Umbilical cord (tissue), 2 donors: Measurements from ENCODE around the gene RTCB. TPM values are rescaled to one million over a fixed set of nuclear protein-coding genes. Genes with fewer than 3 reads are reported as not detected.
A peak's percentile ranks its signal among the peaks of the same experiment; 100 is the strongest.
"Not testable (repeated sequence)": the region's sequence is repeated elsewhere in the genome, so short reads cannot be mapped to it uniquely, and the experiment has no call there.

Experiments
- DNase-seq: peaks from one replicate; pipeline ENCODE4 v3.0.0-alpha.2; 2015; ENCODE audit warnings: low spot score
- total RNA-seq: library from RNA; depleted of rRNA; stranded (reverse); fragments of >200 nt; gene quantifications from one replicate; pipeline ENCODE4 v1.2.3, GENCODE V29; 2014; ENCODE audit warnings: low replicate concordance; ENCODE audit not compliant: insufficient read depth

Gene RTCB
- total RNA-seq, 1 donor from 2014 or later = 63.6 TPM

DNA sequence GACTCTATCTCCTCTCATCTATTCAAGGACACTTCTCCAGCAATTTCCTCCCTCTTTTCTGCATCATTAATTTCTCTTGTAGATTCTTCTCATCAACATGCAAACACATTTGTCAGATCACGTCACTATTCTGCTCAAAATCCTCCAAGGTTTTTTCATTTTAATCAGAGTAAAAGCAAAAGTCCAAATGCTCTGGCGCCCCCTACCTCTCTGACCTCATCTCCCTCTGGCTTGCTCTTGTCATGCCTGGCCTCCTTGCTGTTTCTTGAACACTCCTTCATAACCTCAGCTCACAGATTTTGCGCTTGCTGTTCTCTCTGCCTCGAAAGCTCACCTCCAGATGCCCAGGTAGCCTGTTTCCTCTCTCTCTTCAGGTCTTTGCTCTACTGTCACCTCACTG is 22.4 kb downstream of the RTCB start:
- DNase-seq = no peak

GRCh38 chr22:32385681-32386080 is 26.4 kb downstream of the RTCB start:
- no peak for DNase-seq

DNA sequence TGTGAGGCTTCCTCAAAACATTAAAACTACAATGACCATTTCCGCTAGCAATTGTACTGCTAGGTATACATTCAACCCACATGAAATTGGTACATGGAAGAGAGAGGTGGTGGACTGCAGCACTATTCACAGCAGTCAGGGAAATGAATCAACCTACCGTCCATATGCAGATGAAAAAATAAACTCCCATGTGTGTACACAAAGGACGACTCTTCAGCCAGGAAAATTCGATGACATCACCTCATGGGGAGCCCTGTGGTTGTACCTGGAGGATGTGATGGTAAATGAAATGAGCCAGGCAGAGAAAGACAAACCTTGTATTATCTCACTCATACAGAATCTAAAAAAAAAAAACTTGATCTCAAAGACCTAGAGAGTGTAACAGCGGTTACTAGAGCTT is 31.1 kb downstream of the RTCB start:
- no peak for DNase-seq

- DNase-seq = peak; percentile 8
These were observed 33.3 kb downstream of the RTCB start for GRCh38 chr22:32378707-32379272.

GRCh38 chr22:32376681-32377080 is 35.4 kb downstream of the RTCB start:
- no peak for DNase-seq

GRCh38 chr22:32375678-32376450 is 36.2 kb downstream of the RTCB start:
- DNase-seq = no peak

GRCh38 chr22:32364210-32364609 is 47.8 kb downstream of the RTCB start:
- no peak for DNase-seq

DNA sequence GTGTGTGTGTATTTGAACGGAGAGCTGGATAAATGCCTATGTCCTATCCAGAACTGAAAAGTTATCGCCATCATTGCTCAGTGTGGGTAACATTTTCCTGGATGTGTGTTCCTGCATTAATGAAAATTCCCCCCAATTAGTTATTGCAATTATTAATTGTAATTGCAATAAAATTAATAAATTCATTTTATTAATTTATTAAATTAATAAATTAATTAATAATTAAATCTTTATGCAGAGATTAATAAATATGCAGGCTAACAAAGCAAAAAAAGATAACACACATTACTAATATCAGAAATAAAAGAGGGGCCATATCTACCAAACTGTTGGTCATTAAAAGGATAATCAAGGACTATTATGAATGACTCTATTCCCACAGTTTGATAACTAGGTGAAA is 50.8 kb downstream of the RTCB start:
- no peak for DNase-seq

DNA sequence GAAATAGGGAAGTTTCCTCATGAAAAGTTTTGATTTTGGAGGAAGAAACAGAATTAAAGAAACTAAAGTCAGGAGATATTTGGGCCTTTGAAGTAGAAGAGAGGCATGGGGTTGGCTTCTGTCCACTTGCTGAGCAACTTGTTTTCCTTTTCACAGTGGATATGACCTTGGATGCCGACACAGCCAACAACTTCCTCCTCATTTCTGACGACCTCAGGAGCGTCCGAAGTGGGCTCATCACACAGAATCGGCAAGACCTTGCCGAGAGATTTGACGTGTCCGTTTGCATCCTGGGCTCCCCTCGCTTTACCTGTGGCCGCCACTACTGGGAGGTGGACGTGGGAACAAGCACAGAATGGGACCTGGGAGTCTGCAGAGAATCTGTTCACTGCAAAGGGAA is 52.0 kb downstream of the RTCB start:
- DNase-seq = not testable (repeated sequence)

GRCh38 chr22:32357567-32357966 is 54.5 kb downstream of the RTCB start, which contains the start of gene RFPL3:
TSS of gene RFPL3 (plus strand) at chr22:32357867. CDS start at chr22:32358072, 205 bp downstream.
- DNase-seq = not testable (repeated sequence)

- DNase-seq = no peak
These were observed 56.3 kb downstream of the RTCB start for GRCh38 chr22:32355760-32356159.

DNA sequence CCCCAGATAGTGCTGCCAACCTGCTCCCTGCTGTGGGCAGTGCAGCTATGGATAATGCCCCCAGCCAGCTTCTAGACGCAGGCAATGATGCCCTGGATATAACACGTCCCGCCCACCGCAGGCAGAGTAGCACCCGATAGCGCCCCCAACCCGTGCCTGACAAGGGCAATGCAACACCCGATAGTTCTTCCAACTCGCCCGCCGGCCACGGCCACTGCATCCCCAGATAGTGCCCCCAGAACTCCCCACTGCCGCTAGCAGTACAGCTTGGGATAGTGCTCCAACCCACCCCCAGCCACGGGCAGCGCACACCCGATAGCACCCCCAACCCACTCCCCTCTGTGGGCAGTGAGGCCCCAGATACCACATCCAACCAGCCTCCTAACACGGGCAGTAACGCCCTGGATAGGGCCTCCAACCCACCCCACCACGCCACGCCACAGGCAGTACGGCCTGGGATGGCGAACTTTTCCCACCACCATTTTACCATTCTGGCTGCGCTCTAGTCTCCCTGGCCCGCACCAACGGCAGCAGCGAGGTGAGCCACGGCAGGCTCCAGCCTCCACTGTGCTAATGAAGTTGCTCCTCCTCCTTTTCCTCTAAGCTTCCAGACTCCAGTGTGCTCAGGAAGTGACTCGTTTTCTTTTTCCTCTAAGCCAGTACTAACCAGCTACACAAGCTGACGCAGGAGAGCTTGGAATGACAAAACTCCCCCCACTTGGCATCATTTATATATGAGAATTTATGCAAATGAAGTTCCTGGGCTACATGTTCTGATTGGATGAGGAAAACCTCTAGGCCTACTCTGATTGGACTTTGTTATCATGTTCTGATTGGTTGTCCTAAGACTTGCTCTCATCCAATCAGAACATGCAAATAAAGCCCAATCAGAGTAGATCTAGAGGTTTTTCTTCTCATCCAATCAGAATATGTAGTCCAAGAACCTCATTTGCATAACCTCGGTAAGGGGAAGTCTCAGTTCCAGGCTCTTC is 57.4 kb downstream of the RTCB start:
- peak; percentile 10 for DNase-seq

GRCh38 chr22:32353840-32354239 is 58.2 kb downstream of the RTCB start:
- DNase-seq = no peak

- no peak for DNase-seq
These were observed 58.8 kb downstream of the RTCB start for GRCh38 chr22:32353292-32353691.

- DNase-seq = no peak
These were observed 59.4 kb downstream of the RTCB start for GRCh38 chr22:32352681-32353080.

DNA sequence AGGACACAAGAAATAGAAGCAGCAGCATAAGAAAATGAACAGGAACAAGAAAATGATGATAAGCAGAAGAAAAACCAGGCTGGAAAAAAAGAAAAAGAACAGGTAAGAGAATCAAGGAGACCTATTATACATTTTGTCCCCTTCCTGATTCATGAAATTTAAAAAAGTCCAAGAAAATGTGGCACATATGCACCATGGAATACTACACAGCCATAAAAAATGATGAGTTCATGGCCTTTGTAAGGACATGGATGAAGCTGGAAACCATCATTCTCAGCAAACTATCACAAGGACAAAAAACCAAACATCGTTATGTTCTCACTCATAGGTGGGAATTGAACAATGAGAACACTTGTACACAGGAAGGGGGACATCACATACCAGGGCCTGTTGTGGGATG is 60.2 kb downstream of the RTCB start:
- not testable (repeated sequence) for DNase-seq

DNA sequence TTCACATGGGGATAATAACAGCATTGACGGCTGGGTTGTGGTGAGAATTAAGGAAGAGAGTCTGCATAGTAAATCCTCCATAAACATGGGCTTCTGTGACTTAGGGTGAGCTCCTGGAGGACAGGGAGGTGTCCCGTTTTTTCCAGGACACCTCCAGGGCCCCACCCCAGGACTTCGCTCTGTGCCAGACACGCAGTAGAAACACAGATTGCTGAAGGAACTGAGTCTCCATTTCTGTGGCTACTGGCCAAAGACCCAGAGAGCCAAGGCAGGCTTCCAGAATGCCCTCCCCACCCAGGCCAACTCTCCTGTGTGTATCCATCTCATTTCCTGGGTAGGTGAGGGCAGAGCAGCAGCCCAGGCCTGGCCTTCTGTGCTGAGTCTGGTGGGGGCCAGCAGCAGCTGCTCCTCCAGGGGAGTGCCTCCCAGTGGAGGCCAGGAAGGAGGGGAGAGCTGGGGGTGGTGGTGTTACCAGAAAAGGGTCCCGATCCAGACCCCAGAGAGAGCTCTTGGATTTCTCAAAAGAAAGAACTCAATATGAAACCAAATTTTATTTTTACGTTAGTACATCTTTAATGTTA is 63.9 kb downstream of the RTCB start:
- DNase-seq = no peak

- DNase-seq = no peak
These were observed 68.1 kb downstream of the RTCB start for GRCh38 chr22:32343941-32344340.

GRCh38 chr22:32342977-32343376 is 69.1 kb downstream of the RTCB start:
- no peak for DNase-seq

DNA sequence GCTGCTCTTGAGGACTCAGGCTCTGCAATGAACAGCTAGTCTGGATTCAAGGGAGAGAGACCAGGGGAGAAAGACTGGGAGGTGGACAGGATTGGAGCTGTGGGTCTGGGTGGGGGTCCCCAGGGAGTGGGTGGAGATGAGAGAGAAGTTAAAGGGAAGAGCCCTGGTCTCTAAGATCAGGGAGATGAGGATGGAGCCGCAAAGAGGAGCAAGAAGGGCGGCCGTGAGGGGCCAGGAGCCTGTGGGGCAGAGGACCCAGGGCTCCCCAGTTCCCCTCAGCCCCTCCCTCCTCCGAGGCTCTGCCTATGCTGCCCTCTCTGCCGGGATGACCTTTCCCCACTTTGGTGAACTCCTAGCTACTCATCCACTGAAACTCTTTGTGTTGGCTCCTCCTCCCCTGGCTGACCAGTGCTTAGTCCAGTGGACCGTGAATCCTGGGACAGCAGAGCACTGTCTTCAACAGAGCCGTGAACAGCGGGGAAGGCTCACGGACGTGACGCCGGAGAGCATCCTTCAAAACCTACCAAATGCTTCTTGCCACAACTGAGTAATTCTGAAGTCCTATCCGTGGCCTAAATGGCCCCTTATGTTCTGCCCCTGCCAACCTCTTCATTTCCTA is 70.8 kb downstream of the RTCB start:
- no peak for DNase-seq

DNA sequence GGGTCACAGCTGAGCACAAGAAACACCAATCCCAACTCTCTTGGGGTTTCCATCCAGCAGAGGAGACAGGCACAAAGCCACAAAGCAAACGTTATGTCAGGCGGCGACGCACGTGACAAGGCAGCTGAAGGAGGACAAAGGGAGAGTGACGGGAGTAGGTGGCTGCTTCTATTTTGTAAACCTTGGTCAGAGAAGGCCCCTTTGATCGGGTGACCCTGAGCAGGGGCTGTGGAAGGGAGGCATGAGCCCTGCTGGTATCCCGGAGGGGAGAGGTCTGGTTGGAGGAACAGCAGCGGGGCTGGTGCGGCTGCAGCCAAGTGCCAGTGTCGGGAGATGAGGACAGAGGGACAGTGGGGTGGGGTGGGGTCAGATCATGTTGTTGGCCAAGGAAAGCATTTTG is 71.6 kb downstream of the RTCB start:
- DNase-seq = no peak
